AG04450 (cell line): Measurements from ENCODE around the gene IZUMO4. TPM values are rescaled to one million over a fixed set of nuclear protein-coding genes. Genes with fewer than 3 reads are reported as not detected.

Experiments used
- CTCF ChIA-PET: fragments of 300-600, 350-600 bp; formaldehyde crosslinking; extraction: SDS; loops from one replicate; lab custom pipeline; 2022; ENCODE audit warnings: antibody characterized with exemption, inconsistent platforms; lab: Charles Lee
- POLR2A ChIA-PET: fragments of 350-600 bp; formaldehyde crosslinking; extraction: SDS; loops from one replicate; lab custom pipeline; 2021; ENCODE audit warnings: antibody characterized with exemption, inconsistent platforms; lab: Yijun Ruan, JAX
- DNase-seq: peaks from one replicate; pipeline ENCODE4 v3.0.0-alpha.2; 2011; ENCODE audit warnings: low read depth, low spot score
- H3K27ac ChIP-seq: one replicate; pipeline ENCODE4 v1.5.1; 2012; ENCODE audit warnings: low read depth, low read length, control low read depth
- H3K27me3 ChIP-seq: one replicate; pipeline ENCODE4 v1.6.0; 2012; ENCODE audit warnings: low read length; ENCODE audit not compliant: control insufficient read depth, insufficient read depth
- H3K4me3 ChIP-seq: 2 replicates; pipeline ENCODE4 v1.5.1; 2011; ENCODE audit warnings: mild to moderate bottlenecking, low read depth, low read length, control low read depth
- H3K9me3 ChIP-seq: 2 replicates; pipeline ENCODE4 v1.5.1; 2012; ENCODE audit warnings: low read length; ENCODE audit not compliant: control insufficient read depth, insufficient read depth
- CTCF ChIP-seq: IDR thresholded peaks from 2 replicates; pipeline ENCODE4 v1.5.1; 2011; ENCODE audit warnings: low read depth, low read length, control low read depth, inconsistent platforms
- polyA plus RNA-seq: library from polyadenylated mRNA; depleted of rRNA; stranded (reverse); fragments of >200 nt; gene quantifications from 2 replicates; pipeline ENCODE4 v1.2.3, GENCODE V29; 2011

IZUMO4 gene
- polyA plus RNA-seq, 1 experiment, result 0.56 TPM

- H3K27me3 ChIP-seq, result no peaks in the 10 kb centered on the region
- TF ChIP-seq CTCF, result no peak
- CTCF ChIA-PET, result no interaction called here
- H3K9me3 ChIP-seq, result no peaks in the 10 kb centered on the region; the same call in 1 of the 2 replicates
- no peak overlapping the region for H3K4me3 ChIP-seq
- POLR2A ChIA-PET, result interaction anchor here (0.7 kb wide), 1 partner anchor 19 kb away, joined by 4 read pairs; no protein-coding TSS in a partner anchor
- DNase-seq, result no peak
- H3K27ac ChIP-seq, result no peak overlapping the region
These were observed 43.4 kb downstream of the IZUMO4 start for GRCh38 chr19:2140138-2140569.

- Histone ChIP-seq H3K4me3 (no peak overlapping the region), H3K27ac (no peak overlapping the region), H3K9me3 (no peaks in the 10 kb centered on the region; the same call in 1 of the 2 replicates), H3K27me3 (no peaks in the 10 kb centered on the region)
- CTCF ChIA-PET, result interaction anchor here (1.1 to 1.5 kb wide), 2 partner anchors 8 to 13 kb away, joined by 3 read pairs; no protein-coding TSS in a partner anchor
- TF ChIP-seq CTCF, result no peak
- POLR2A ChIA-PET, result interaction anchor here (0.6 kb wide), 1 partner anchor 46 kb away, joined by 4 read pairs; no protein-coding TSS in a partner anchor
- DNase-seq, result no peak
These were observed 45.6 kb downstream of the IZUMO4 start for GRCh38 chr19:2142173-2142829.

- no peaks in the 10 kb centered on the region for H3K27me3 ChIP-seq
- no peak overlapping the region for H3K4me3 ChIP-seq
- POLR2A ChIA-PET, result no interaction called here
- H3K27ac ChIP-seq, result no peak overlapping the region
- DNase-seq, result no peak
- no peak for TF ChIP-seq CTCF
- no peaks in the 10 kb centered on the region; the same call in 1 of the 2 replicates for H3K9me3 ChIP-seq
- CTCF ChIA-PET, result no interaction called here
These were observed 47.5 kb downstream of the IZUMO4 start for GRCh38 chr19:2144190-2144589.

- H3K27me3 ChIP-seq, result no peaks in the 10 kb centered on the region
- H3K4me3 ChIP-seq, result no peak overlapping the region
- CTCF ChIA-PET, result interaction anchor here (0.7 to 0.8 kb wide), 2 partner anchors 12 to 90 kb away, joined by 3 to 4 read pairs; partner anchors contain the start of gene PLEKHJ1
- H3K9me3 ChIP-seq, result no peaks in the 10 kb centered on the region; the same call in 1 of the 2 replicates
- TF ChIP-seq CTCF, result no peak
- H3K27ac ChIP-seq, result no peak overlapping the region
- POLR2A ChIA-PET, result no interaction called here
- DNase-seq, result no peak
These were observed 49.1 kb downstream of the IZUMO4 start for GRCh38 chr19:2145831-2146241.
